Heart left ventricle (tissue), 13 donors: ENCODE results near the gene KLHL6.
A peak's percentile ranks its signal among the peaks of the same experiment; 100 is the strongest.

ENCODE experiments used
- POLR2A ChIP-seq, 2 donors: fragments of 450-650 bp; IDR thresholded peaks; one replicate each; pipeline ENCODE4 v1.6.1; 2017; ENCODE audit warnings: antibody characterized with exemption in 2 of 2, mild to moderate bottlenecking in 2 of 2, moderate library complexity in 2 of 2
- TF ChIP-seq, protein P1 (sequence below), 12 donors: fragments of 200-600 bp; sonication (generic) in 4 of 12; IDR thresholded peaks; one replicate each; pipeline versions ENCODE4 v1.5.0 to v1.8.0; 2018 to 2022; ENCODE audit warnings: antibody characterized with exemption in 12 of 12, mild to moderate bottlenecking in 5 of 12
- donor health status: ischemic (EF 13 %, LVEDD 7.1; RV severe dilation, severe dysfunction).
- donor health status: DM: no; HTN: yes; CAD: no.
- donor health status: DM: no; HTN: no; CAD: no.
- donor health status: ischemic (EF 25% LVEDD 6.9; RV normal size, moderate dysfunction).
- donor health status: ischemic (EF 25% LVEDD 5.7; RV mildly dilated, moderate dysfunction).
- donor health status: ischemic (EF 35%, LVEDD 5.7; RV mildly dilated, moderate dysfunction).
- donor health status: nonischemic (EF 11% LVEDD 7.7; RV severe dilation, severe dysfunction).
- donor health status: DM: yes; HTN: yes; CAD: no.
- donor health status: PGD.
- donor health status: ischemic (EF 29% LVEDD 5.4; RV normal size, mild dysfunction).
- donor health status: nonischemic (EF 23%, LVEDD 6.1; RV moderate dilation, normal function).

- TF ChIP-seq, protein P1, sequence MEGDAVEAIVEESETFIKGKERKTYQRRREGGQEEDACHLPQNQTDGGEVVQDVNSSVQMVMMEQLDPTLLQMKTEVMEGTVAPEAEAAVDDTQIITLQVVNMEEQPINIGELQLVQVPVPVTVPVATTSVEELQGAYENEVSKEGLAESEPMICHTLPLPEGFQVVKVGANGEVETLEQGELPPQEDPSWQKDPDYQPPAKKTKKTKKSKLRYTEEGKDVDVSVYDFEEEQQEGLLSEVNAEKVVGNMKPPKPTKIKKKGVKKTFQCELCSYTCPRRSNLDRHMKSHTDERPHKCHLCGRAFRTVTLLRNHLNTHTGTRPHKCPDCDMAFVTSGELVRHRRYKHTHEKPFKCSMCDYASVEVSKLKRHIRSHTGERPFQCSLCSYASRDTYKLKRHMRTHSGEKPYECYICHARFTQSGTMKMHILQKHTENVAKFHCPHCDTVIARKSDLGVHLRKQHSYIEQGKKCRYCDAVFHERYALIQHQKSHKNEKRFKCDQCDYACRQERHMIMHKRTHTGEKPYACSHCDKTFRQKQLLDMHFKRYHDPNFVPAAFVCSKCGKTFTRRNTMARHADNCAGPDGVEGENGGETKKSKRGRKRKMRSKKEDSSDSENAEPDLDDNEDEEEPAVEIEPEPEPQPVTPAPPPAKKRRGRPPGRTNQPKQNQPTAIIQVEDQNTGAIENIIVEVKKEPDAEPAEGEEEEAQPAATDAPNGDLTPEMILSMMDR (IDR thresholded peaks at IDR 0.05): peak in 3 of 12 donors; percentile 18 to 31 (median 29)
- no peak for TF ChIP-seq POLR2A (IDR thresholded peaks at IDR 0.05)
These were observed 5.1 kb upstream of the KLHL6 start for GRCh38 chr3:183560607-183561006.
